Panc1 (cell line): ENCODE measurements around the gene ELFN1.

Experiments
- CTCF ChIP-seq: fragments of 450-650 bp; IDR thresholded peaks from 2 replicates; pipeline ENCODE4 v1.5.1; 2017; ENCODE audit warnings: mild to moderate bottlenecking
- TCF7L2 ChIP-seq: IDR thresholded peaks from 2 replicates; pipeline ENCODE4 v1.6.1; 2011; ENCODE audit warnings: mild to moderate bottlenecking, low read depth, low read length, inconsistent platforms

- TF ChIP-seq CTCF (no peak), TCF7L2 (no peak)
Observed at GRCh38 chr7:1709900-1710299, 39.8 kb downstream of the ELFN1 start.
